ENCODE results near the gene DNAJC30.
"Not testable (repeated sequence)": the region's sequence is repeated elsewhere in the genome, so short reads cannot be mapped to it uniquely, and the experiment has no call there.

The DNAJC30 gene

DNA sequence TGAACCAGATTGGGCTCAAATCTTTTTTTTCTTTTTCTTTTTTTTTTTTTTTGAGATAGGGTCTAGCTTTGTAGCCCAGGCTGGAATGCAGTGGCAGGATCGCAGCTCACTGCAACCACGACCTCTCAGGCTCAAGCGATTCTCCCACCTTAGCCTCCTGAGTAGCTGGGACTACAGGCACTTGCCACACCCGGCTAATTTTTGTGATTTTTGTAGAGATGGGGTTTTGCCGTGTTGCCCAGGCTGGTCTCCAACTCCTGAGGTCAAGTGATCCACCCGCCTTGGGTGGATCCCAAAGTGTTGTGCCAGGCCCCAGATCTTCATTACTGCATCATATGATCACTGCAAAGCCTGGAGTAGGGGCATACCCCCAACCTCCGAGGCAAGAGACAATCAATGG lies 2.8 kb downstream of the DNAJC30 start:
- no peak for DNase-seq

DNA sequence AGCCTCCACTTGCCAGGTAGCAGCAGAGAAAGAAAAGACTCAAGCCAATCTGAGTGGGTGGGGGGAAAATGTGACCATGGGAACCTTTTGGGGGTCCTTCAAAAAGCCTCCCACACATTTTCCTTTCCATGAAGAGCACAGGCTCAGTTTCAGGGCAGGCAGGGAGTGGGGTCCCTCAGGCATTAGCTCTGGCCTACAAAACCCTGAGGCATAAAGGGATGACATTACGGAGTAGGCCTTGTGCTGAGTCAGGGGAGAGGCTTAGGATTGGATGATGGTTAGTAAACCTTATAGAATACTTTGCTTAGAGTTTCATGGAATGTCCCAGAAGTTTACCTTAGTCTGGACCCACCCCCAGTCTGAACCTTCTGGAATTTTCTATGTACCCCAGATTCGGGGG lies 3.5 kb downstream of the DNAJC30 start:
- DNase-seq, result no peak

DNA sequence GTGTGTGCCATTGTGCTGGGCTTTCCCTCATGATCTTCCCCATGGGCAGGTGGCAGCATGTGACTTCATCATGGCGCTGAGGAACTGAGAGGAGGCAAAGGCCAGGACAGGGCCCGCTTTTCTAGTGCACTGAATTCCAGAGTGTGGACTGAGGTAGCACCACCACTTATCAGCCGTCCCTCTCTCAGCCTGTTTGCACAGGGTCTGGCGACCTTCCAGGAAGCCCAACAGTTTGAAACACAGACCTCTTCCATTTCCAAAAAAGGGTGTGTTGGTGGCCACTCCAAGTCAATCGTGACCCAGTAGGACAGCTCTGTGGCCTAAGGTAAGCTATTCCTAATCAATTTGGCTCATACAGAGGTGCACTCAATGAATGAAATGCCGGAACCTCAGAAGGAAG lies 4.4 kb downstream of the DNAJC30 start:
- no peak for DNase-seq

DNA sequence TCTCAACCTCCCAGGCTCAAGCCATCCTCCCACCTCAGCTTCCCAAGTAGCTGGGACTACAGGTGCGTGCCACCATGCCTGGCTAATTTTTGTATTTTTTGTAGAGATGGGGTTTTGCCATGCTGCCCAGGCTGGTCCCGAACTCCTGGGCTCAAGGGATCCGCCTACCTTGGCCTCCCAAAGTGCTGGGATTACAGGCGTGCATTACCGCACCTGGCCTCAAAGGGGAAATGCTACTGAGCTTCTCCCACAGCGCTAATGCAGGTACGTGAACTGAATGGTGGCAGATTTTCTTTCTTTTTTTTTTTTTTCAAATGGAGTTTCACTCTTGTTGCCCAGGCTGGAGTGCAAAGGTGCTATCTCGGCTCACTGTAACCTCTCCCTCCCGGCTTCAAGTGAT lies 7.2 kb downstream of the DNAJC30 start:
- not testable (repeated sequence) for DNase-seq

DNA sequence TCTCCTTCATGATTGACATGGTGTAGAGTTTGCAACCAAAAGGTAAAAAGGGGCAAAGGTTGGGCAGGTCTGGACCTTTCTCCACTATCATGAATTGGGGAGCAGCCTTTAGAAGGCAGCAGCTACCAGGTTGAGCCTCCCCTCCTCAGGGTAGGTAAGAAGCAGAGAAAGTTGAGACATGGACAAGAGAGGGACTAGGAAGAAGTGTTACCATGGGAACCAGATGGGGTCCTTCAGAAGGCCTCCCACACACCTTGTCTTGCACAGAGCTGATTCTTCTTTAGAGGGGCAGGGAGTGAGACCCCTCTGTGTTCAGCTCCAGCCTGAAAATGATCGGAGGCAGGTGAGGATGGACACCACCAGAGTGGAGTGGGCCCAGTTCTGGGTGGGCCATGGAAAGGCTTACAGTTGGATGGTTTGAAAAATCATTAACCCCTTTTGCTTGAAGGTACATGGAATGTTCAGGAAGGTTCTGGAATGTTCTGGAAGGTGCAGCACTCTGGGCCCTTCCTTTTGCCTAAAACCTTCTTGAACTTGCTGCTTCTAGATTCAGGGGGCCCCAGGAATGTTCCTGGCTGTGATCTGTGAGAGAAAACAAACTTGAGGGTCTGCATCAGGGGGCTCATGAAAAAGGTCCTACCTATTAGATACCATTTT lies 8.7 kb downstream of the DNAJC30 start:
- no peak for DNase-seq

DNA sequence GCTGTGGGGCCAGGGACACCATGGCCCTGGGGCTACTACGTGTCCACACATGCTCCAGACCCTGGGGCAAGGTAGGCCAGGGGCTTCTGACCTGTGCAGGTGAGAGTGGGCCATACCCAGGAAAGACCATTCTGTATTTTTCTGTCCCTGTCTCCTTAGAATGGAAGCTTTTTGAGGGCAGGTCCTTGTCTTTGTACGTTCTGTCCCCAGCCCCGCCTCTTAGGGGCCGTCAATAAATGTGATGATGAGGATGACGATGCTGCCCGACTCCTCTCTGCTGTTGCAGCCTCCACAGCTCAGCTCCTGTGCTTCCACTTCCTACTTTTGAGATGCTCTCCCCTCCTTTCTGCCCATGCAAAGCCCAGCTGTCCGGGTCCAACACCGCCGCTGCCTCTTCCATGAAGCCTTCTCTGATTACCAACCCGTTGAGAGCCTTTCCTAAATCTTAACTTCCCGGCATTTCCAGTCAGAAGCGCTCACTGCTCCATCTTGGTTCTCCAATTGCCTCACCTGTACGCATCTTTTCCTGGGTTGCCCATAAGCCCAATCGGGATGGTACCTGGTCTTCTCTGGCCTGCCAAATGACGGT lies 11.3 kb downstream of the DNAJC30 start:
- DNase-seq, result no peak

DNA sequence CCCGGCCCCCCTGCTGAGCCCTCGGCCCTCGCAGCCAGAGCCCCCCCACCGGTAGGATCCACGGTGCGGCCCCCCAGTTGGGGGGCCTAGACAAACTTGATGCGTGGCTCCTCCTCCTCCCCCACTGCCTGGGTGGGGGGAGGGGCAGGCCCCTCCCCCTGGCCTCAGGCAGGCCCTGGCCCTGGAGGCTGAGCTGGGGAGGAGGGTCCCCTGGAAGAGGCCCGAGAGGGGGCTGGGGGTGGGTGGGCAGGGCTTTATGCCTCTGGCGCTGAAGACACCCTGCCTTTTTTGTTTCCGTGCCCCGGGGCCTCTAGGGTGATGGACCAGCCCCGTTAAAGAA lies 12.0 kb downstream of the DNAJC30 start:
- DNase-seq, result no peak

DNA sequence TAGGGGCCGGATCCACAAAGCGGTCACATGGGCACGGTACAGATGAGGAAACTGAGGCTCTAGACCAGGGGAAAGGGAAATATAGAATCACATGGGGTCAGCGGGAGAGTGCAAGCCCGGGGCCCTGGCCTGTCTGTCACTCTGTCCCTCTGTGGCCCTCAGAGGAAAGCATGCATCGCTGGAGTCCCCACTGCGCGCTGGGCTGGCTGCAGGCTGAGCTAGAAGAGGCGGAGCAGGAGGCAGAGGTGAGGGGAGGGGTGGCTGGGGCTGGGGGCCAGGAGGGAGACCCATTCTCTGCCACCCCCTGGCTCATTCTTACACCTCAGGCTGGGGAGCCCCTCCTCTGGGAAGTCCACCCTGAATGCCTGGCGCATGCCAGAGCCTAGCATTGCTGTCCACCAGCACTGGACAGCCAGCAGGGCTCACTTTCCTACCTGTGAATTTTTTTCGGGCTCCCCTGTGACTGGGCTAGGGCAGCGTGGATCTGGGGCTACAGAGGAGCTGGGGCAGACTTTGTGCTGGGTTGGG lies 13.3 kb downstream of the DNAJC30 start:
- DNase-seq, result no peak

DNA sequence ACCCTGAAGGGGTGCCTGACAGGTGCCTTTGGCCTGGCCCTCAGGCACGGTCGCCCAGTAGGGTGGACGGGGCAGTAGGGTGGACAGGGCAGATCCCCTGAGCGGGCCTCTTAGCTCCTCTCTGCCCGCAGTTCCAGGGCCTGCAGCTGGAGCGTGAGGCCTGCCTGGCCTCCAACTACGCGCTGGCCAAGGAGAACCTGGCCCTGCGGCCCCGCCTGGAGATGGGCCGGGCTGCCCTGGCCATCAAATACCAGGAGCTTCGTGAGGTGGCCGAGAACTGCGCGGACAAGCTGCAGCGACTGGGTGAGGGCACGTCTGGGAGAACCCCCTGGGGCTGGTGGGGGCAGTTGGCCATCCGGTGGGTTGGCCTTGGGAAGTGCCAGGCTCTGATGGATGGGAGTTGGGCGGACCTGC lies 14.0 kb downstream of the DNAJC30 start:
- no peak for DNase-seq

DNA sequence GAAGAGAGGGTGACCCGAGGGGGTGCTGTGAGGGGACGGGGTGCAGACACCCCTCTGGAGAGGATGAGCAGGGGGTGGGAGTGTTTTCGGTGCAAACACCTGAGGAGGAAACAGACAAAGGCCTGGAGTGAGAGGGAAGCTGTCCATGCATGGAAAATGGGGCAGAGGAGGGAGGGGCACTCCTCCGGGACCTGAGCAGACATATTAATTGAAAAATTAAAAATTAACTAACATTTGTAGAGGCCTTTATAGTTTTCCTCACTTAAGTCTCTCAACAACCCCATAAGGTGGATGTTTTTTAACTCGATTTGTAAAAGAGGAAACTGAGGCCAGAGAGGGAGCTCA lies 14.4 kb downstream of the DNAJC30 start:
- no peak for DNase-seq

DNA sequence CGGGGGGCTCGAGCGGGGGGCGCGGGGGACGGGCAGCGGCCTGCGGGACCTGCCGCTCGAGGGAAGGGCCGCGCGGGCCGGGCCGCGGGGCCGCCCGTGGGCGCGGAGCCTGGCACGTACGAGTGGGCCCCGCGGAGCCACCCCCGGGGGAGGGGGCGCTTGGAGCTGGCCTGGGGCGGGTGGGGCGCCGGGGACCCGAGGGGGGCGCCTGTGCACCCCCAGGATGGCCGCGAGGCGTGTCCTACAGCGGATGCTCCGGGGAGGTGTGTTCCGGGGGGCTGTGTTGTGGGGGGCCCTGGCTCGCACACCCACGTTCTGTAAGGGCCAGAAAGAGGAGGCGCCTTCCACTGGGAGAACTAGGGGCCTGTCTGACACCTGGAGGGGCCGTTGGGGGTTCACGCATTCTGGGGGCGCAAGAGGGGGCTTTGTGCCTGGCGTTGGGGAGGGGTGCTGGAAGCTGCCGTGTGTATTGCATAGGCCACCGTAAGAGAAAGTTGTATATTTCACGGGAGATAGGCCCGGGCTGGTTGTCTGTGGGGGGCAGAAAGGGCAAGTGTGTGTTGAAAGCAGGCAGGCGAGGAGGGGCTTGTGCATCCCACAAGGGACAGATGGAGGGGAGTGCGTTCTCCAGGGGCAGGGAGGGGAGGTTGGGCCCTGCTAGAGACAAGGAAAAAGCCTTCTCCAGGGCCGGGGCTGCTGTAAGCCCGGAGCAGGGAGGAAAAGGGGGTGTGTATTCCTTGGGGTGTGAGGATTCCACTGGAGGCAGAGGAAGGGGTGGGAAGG lies 15.0 kb downstream of the DNAJC30 start:
- no peak for DNase-seq

DNA sequence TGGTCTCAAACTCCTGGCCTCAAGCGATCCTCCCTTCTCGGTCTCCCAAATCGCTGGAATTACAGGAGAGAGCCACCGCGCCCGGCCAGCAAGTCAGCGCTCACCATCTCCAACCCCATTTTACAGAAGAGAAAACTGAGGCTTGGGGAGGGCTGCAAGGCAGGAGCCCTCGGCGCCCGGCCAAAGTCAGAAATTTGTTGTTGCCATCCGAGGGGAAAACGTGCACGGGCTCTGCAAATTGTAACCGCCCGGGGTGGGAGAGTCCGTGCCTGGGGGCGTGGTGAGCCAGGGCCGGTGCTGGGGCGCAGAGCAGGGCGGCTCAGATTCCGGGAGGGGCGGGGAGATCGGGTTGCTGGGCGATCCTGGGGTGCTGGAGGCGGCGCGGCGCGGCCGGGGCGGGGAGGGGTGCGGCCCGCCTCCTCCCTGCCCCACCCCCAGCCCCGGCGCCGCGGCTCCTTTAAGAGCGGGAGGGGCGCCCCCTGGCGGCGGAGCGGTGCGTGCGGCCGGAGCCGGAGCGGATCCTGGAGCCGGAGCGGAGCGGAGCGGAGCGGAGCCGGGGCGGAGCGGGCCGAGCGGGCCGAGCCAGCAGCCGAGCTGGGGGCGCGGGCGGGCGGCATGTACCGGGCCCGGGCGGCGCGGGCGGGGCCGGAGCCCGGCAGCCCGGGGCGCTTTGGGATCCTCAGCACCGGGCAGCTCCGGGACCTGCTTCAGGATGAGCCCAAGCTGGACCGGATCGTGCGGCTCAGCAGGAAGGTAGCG lies 15.7 kb downstream of the DNAJC30 start, which contains the start of gene VPS37D:
VPS37D (plus strand) TSS at position 488 of the 759 bp plus-strand sequence; CDS start at position 616, 128 bp downstream.
- DNase-seq, result peak; percentile 91

DNA sequence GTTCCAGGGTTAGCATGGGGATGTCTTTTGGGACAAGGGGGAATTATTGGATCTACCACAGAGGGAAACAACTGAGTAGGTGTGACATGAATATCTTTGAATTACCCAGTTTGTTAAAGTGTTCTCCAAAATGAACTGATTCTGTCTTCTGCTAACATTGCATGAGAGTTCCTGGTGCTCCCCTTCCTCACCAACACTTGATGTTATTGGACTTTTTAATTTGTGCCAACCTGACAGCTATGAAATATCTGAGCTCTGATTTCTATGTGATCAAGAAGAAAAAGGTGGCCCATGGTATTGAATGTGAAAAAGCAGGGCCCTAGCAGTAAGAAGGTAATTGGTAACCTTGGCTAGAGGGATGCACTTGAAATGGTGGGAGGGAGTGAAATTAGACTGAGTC lies 20.2 kb downstream of the DNAJC30 start:
- no peak for DNase-seq

DNA sequence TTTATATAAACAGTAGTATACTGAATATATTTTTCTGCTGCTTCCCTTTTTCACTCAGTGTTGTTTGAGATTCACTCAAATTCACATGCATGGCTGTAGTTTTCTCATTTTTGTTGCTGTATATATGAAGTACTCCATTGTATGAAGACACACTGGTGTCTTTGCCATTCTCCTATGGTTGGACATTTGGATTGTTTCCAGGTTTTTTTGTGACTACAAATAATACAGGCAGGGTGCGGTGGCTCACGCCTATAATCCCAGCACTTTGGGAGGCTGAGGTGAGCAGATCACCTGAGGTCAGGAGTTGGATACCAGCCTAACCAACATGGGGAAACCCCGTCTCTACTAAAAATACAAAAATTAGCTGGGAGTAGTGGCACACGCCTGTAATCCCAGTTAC lies 22.7 kb downstream of the DNAJC30 start:
- not testable (repeated sequence) for DNase-seq

DNA sequence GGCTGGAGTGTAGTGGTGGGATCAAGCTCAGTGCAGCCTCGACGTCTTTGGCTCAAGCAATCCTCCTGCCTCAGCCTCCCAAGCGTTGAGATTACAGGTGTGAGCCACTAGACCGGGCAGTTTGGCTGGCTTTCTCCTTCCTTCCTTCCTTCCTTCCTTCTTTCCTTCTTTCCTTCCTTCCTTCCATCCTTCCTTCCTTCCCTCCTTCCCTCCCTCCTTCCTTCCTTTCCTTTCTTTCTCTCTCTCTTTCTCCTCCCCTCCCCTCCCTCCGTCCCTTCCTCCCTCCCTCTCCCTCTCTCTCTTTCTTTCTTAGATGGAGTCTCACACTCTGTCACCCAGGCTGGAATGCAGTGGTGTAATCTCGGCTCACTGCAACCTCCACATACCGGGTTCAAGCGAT lies 23.3 kb downstream of the DNAJC30 start:
- no peak for DNase-seq

DNA sequence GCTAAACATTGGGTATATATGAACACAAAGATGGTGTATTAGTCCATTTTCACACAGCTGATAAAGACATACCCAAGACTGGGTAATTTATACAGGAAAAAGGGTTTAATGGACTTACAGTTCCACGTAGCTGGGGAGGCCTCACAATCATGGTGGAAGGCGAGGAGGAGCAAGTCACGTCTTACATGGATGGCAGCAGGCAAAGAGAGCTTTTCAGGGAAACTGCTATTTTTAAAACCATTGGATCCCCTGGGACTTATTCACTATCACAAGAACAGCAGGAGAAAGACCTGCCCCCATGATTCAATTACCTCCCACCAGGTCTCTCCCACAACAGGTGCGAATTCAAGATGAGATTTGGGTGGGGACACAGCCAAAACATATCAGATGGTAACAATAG lies 27.9 kb downstream of the DNAJC30 start:
- not testable (repeated sequence) for DNase-seq

DNA sequence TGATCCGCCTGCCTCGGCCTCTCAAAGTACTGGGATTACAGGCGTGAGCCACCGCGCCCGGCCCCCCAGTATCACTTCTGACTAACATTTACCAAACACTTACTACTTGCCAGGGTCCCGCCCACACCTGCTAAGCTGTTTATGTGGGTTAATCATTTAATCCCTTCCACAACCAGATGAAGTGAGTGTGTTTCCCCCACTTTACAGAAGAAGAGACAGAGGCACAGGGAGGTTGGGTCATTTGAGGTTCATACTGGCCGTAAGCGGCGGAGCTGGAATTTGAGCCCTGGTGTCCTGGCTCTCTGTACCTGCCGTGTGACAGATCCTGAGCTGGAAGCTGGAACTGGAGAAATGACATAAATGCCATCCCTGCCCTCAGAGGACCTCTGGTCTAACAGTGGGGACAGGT lies 30.7 kb downstream of the DNAJC30 start:
- DNase-seq, result no peak

DNA sequence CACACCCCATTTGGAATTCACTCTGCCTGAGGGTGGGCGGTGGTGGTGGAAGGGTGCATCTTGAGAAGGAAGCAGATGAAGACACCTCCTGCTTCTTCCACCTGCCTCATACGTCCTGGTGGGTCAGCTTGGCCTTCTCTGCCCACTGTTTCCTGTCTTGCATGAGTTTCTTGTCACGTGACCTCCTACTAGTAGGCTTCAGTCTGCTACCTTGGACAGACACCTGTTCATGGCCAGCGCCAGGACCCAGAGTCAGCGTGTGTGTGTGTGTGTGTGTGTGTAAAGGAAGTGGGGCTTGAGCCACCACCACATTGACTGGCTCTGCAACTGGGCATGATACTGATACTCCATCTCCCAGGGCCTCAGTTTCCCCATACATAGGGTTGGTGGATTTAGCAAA lies 32.7 kb downstream of the DNAJC30 start:
- DNase-seq, result no peak

DNA sequence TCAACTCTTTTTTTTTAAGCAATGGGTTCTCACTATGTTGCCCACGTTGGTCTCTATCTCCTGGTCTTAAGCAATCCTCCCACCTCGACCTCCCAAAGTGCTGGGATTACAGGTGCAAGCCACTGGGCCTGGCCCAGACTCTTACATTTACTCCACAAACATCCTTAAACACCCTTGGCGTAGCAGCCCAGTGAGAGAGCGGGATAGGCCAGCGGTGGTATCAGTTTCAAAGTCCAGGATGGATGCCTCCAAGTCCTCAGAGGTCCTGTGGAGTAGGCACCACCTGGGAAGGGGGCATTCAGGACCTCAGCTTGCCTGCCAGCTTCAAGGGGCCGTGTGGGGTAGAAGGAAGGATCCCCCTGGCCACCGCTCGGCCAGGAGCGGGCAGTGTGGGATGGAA lies 33.7 kb downstream of the DNAJC30 start:
- DNase-seq, result no peak

DNA sequence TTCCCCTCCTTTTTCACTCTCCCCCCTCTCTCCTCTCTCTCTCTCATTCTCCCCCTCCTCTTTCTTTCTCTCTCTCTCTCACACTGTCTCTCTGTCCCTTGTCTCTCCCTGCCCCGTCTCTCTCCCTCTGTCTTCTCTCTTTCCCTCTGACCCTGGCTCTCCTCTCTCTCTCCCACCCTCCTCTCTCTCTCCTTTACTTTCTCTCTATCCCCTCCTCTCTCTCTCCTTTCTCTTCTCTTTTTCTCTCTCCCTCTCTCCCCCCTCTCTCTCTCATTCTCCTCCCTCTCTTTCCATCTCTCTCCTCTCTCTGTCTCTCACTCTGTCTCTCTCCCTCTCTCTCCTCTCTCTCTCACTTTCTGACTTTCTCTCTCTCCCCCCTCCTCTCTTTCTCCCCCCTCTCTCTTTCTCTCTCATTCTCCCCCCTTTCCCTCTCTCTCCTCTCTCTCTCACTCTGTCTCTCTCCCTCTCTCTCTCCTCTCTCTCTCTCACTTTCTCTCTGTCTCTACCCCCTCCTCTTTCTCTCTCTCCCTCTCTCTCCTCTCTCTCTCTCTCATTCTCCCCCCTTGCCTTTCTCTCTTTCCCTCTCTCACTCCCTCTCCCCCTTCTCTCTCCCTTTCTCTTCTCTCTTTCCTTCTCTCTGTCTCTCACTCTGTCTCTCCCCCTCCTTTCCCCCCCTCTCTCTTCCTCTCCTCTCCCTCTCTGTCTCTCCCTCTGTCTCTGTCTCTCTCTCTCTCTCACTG lies 34.5 kb downstream of the DNAJC30 start:
- DNase-seq, result no peak

DNA sequence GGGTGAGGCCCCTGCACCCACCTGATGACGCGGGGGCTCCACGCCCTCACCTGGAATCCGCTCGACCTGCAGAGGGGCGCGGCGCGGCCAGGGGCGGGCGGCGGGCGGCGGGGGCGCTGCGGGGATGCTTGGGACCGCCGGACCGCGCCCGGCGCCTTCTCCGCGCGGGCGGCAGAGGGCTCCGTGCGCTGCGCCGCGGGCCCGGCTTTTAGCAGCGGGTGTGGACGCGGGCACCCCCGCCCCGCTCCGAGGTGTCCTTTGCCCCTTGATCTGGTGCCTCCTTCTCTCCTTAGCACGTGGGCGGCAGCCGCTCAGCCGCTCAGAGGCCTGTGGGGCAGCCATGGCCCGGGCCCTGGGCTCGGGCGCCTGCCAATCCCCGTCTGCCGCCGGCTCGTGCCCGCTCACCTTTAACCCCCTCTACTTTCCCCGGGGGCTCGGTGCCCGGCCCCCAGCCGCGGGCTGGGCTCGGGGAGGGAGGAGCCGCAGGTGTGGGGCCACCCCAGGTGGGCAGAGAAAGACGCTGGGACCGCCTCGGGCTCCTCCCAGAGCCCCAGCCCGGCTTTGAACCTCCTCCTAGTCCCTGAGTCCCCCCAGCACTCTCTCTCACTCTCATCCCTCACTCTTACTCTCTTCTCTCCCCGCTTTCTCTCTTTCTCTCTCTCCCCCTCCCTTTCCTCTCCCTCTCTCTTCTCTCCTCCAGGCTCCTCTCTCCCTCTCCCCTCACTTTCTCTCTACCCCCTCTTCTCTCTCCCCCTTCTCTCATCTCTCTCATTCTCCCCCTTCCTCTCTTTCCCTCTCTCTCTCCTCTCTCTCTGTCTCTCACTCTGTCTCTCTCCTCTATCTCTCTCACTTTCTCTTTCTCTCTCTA lies 35.3 kb downstream of the DNAJC30 start:
- no peak for DNase-seq
